Keratinocyte (primary cell): ENCODE data around the gene DRAP1. TPM values are rescaled to one million over a fixed set of nuclear protein-coding genes. Genes with fewer than 3 reads are reported as not detected.

Experiments
- DNase-seq: peaks from one replicate; pipeline ENCODE4 v3.0.0-alpha.2; 2011; ENCODE audit warnings: low read depth, missing footprints, low spot score
- FAIRE-seq: peaks from 2 replicates; lab custom pipeline; 2011; peaks lifted over from hg19 to GRCh38; lab: Jason Lieb, UNC
- H2AFZ ChIP-seq: 2 replicates; pipeline ENCODE4 v1.6.0; 2012; ENCODE audit warnings: low read length, control low read depth, inconsistent platforms; ENCODE audit not compliant: control insufficient read depth
- H3K27ac ChIP-seq: 2 replicates; pipeline ENCODE4 v1.5.1; 2011; ENCODE audit warnings: low read length; ENCODE audit not compliant: control insufficient read depth, insufficient read depth
- H3K27me3 ChIP-seq: 3 replicates; pipeline ENCODE4 v1.6.0; 2011; ENCODE audit warnings: low read length; ENCODE audit not compliant: control insufficient read depth, insufficient read depth; ENCODE audit errors: extremely low read depth
- H3K36me3 ChIP-seq, 2 experiments: 2 replicates in 1 of 2; 3 replicates in 1 of 2; pipeline ENCODE4 v1.5.1; 2011; ENCODE audit warnings: low read length in 2 of 2, mild to moderate bottlenecking in 1 of 2; ENCODE audit not compliant: control insufficient read depth in 2 of 2, insufficient read depth in 2 of 2; ENCODE audit errors: extremely low read depth in 1 of 2
- H3K4me1 ChIP-seq: 3 replicates; pipeline ENCODE4 v1.5.1; 2011; ENCODE audit warnings: low read length; ENCODE audit not compliant: control insufficient read depth, insufficient read depth; ENCODE audit errors: extremely low read depth
- H3K4me2 ChIP-seq: 3 replicates; pipeline ENCODE4 v1.6.0; 2011; ENCODE audit warnings: low read depth, low read length; ENCODE audit not compliant: control insufficient read depth, insufficient read depth; ENCODE audit errors: extremely low read depth
- H3K4me3 ChIP-seq, 3 experiments: fragments of 200-600 bp in 1 of 3; sonication (generic) in 1 of 3; 2 replicates in 2 of 3; 3 replicates in 1 of 3; pipeline ENCODE4 v1.5.1; 2011 to 2016; ENCODE audit warnings: low read length in 3 of 3, mild to moderate bottlenecking in 3 of 3, control low read depth in 2 of 3, inconsistent platforms in 1 of 3, low read depth in 1 of 3, mixed read lengths in 1 of 3, mixed run types in 1 of 3, moderate library complexity in 1 of 3; ENCODE audit not compliant: control insufficient read depth in 2 of 3, insufficient read depth in 2 of 3; ENCODE audit errors: extremely low read depth in 1 of 3
- H3K79me2 ChIP-seq: 2 replicates; pipeline ENCODE4 v1.6.0; 2012; ENCODE audit warnings: low read length; ENCODE audit not compliant: control insufficient read depth, insufficient read depth
- H3K9ac ChIP-seq: 3 replicates; pipeline ENCODE4 v1.6.0; 2011; ENCODE audit warnings: low read length; ENCODE audit not compliant: control insufficient read depth, insufficient read depth; ENCODE audit errors: extremely low read depth
- H3K9me1 ChIP-seq: 3 replicates; pipeline ENCODE4 v1.6.0; 2011; ENCODE audit warnings: low read length; ENCODE audit not compliant: control insufficient read depth, insufficient read depth; ENCODE audit errors: extremely low read depth
- H3K9me3 ChIP-seq: 2 replicates; pipeline ENCODE4 v1.5.1; 2012; ENCODE audit warnings: low read depth, low read length; ENCODE audit not compliant: control insufficient read depth
- H4K20me1 ChIP-seq: 3 replicates; pipeline ENCODE4 v1.6.0; 2011; ENCODE audit warnings: low read length; ENCODE audit not compliant: control insufficient read depth, insufficient read depth; ENCODE audit errors: extremely low read depth
- CTCF ChIP-seq, 3 experiments: IDR thresholded peaks in 1 of 3; conservative IDR thresholded peaks in 1 of 3; optimal IDR thresholded peaks in 1 of 3; 2 replicates in 2 of 3; 3 replicates in 1 of 3; pipeline versions ENCODE3 to v1.5.1; 2011; ENCODE audit warnings: low read length in 3 of 3, mild to moderate bottlenecking in 3 of 3, moderate library complexity in 2 of 3, control low read depth in 1 of 3, inconsistent platforms in 1 of 3; ENCODE audit not compliant: insufficient read depth in 2 of 3; ENCODE audit errors: extremely low read depth in 1 of 3
- EZH2 ChIP-seq: IDR thresholded peaks from one replicate; pipeline ENCODE4 v1.6.1; 2012; ENCODE audit warnings: inconsistent platforms, mild to moderate bottlenecking, low read length, moderate library complexity
- dilution Hi-C: fragments of 300-500 bp; cut with MboI; formaldehyde crosslinking; loops from one replicate; pipeline ENCODE4 v1.7.0; 2020; ENCODE audit warnings: low sequenced_read_pairs; ENCODE audit not compliant: extremely low pct_ligation_motif_present
- polyA plus RNA-seq, 5 experiments: library from polyadenylated mRNA; depleted of rRNA in 3 of 5; stranded (reverse) in 3 of 5; stranded (forward) in 1 of 5; unstranded in 1 of 5; fragments of >200 nt; gene quantifications; 1 replicate in 1 of 5; 2 replicates in 3 of 5; 3 replicates in 1 of 5; pipeline versions ENCODE4 v1.2.1 to v1.2.3, GENCODE V29; 2011 to 2012; ENCODE audit warnings: missing spikeins in 2 of 5, low read depth in 1 of 5, low replicate concordance in 1 of 5

Gene DRAP1
- polyA plus RNA-seq, 1 donor (not counting 4 experiments of a cell fraction or from before 2014, with no cell fraction given), result 135 TPM

GRCh38 chr11:65944767-65945166 is 25.5 kb downstream of the DRAP1 start:
- no peak for DNase-seq
- H3K27me3 ChIP-seq, result peaks cover 4% of the 10 kb centered on the region
- no peak for FAIRE-seq
- no peaks in the 10 kb centered on the region for H3K9me1 ChIP-seq
- TF ChIP-seq EZH2 (no peak), CTCF (optimal IDR thresholded peaks at IDR 0.05 in 1 of 3, IDR thresholded peaks at IDR 0.05 in 1 of 3, conservative IDR thresholded peaks at IDR 0.05 in 1 of 3; ENCODE audit: extremely low read depth in 1 of 3, insufficient read depth in 2 of 3, low read length in 3 of 3) (no peak)
- H3K4me1 ChIP-seq, result peaks cover 11% of the 10 kb centered on the region
- H3K36me3 ChIP-seq, result no peaks in the 10 kb centered on the region
- H3K9me3 ChIP-seq, result no peaks in the 10 kb centered on the region
- H3K27ac ChIP-seq, result no peak overlapping the region
- no peak overlapping the region for H3K4me2 ChIP-seq
- dilution Hi-C loops, result no loop called here
- H3K9ac ChIP-seq, result no peak overlapping the region
- H4K20me1 ChIP-seq, result no peaks in the 10 kb centered on the region
- no peak overlapping the region for H3K4me3 ChIP-seq
- no peak overlapping the region for H2AFZ ChIP-seq
- H3K79me2 ChIP-seq, result no peaks in the 10 kb centered on the region

GRCh38 chr11:65945430-65945911 is 26.2 kb downstream of the DRAP1 start, which contains the start of gene TSGA10IP:
Gene TSGA10IP, plus strand, starts transcription at chr11:65945480. Its CDS starts 196 bp downstream, at chr11:65945676.
- H4K20me1 ChIP-seq, result no peaks in the 10 kb centered on the region
- no peaks in the 10 kb centered on the region for H3K9me3 ChIP-seq
- DNase-seq (no peak), FAIRE-seq (no peak)
- H3K36me3 ChIP-seq, result no peaks in the 10 kb centered on the region
- no peak within 1 kb of the TSS for H3K9ac ChIP-seq
- no peak within 1 kb of the TSS for H3K4me2 ChIP-seq
- H3K27ac ChIP-seq, result no peak within 1 kb of the TSS
- H3K4me1 ChIP-seq, result peaks cover 11% of the 10 kb centered on the region
- no peak within 1 kb of the TSS for H3K4me3 ChIP-seq
- TF ChIP-seq EZH2, result no peak
- no peak for TF ChIP-seq CTCF (optimal IDR thresholded peaks at IDR 0.05 in 1 of 3, IDR thresholded peaks at IDR 0.05 in 1 of 3, conservative IDR thresholded peaks at IDR 0.05 in 1 of 3; ENCODE audit: extremely low read depth in 1 of 3, insufficient read depth in 2 of 3, low read length in 3 of 3)
- H3K79me2 ChIP-seq, result no peaks in the 10 kb centered on the region
- H3K27me3 ChIP-seq, result peaks cover 4% of the 10 kb centered on the region
- H2AFZ ChIP-seq, result no peak within 1 kb of the TSS
- H3K9me1 ChIP-seq, result no peaks in the 10 kb centered on the region
- dilution Hi-C loops, result no loop called here
